K562 (cell line): ENCODE measurements around the gene SUSD3. TPM values are rescaled to one million over a fixed set of nuclear protein-coding genes. Genes with fewer than 3 reads are reported as not detected.

Experiments
- ATAC-seq: fragments of 200-7000 bp; cut with Tn5 transposase; 3 replicates; pipeline ENCODE4 v1.9.1; 2020; ENCODE audit warnings: moderate library complexity
- BruUV-seq: library from RNA; stranded (reverse); fragments of 400-500 nt; replicated peaks from 2 replicates; lab custom pipeline; 2021; lab: Mats Ljungman, UMichigan
- CTCF ChIA-PET: fragments of 300-600 bp; formaldehyde crosslinking; extraction: SDS; loops from one replicate; lab custom pipeline; 2021; ENCODE audit warnings: low intra/inter-chr PET ratio; lab: Yijun Ruan, JAX
- POLR2A ChIA-PET: fragments of 300-600, 350-650 bp; sonication (Branson Sonifier 250); formaldehyde crosslinking; extraction: SDS; loops from one replicate; lab custom pipeline; 2021; ENCODE audit warnings: antibody characterized with exemption, inconsistent platforms; lab: Yijun Ruan, JAX
- DNase-seq, 4 experiments: peaks; one replicate each; pipeline versions ENCODE4 v3.0.0 to v3.0.0-alpha.2; 2011 to 2018; ENCODE audit warnings: low spot score in 3 of 4, mixed read lengths in 3 of 4; ENCODE audit errors: extremely low read depth in 1 of 4
- FAIRE-seq: peaks from 2 replicates; lab custom pipeline; 2011; peaks lifted over from hg19 to GRCh38; lab: Jason Lieb, UNC
- H2AFZ ChIP-seq: 2 replicates; pipeline ENCODE4 v1.6.0; 2011; ENCODE audit warnings: low read depth, low read length, control low read depth, inconsistent platforms
- H3K27ac ChIP-seq: fragments of 200-600 bp; 3 replicates; pipeline ENCODE4 v1.8.0; 2011; ENCODE audit warnings: low read depth, mild to moderate bottlenecking, control low read depth, inconsistent platforms, low read length, moderate library complexity, mixed read lengths; ENCODE audit errors: extremely low read depth
- H3K27me3 ChIP-seq, 2 experiments: fragments of 300-600 bp in 1 of 2; 2 replicates in 1 of 2; 3 replicates in 1 of 2; pipeline versions ENCODE4 v1.6.0 to v1.8.0; 2011; ENCODE audit warnings: inconsistent platforms in 2 of 2, low read length in 2 of 2, mild to moderate bottlenecking in 1 of 2, mixed read lengths in 1 of 2, moderate library complexity in 1 of 2; ENCODE audit not compliant: control insufficient read depth in 2 of 2, insufficient read depth in 2 of 2
- H3K36me3 ChIP-seq: fragments of 300-600 bp; 3 replicates; pipeline ENCODE4 v1.8.0; 2011; ENCODE audit warnings: mild to moderate bottlenecking, low read length, inconsistent platforms; ENCODE audit not compliant: control insufficient read depth, insufficient read depth
- H3K4me1 ChIP-seq, 2 experiments: fragments of 200-600 bp in 1 of 2; replicated peaks in 1 of 2; 2 replicates in 1 of 2; 3 replicates in 1 of 2; pipeline versions ENCODE4 v1.5.1 to v1.8.0; 2011; ENCODE audit warnings: inconsistent platforms in 2 of 2, low read length in 2 of 2, mild to moderate bottlenecking in 1 of 2, mixed read lengths in 1 of 2, moderate library complexity in 1 of 2; ENCODE audit not compliant: control insufficient read depth in 2 of 2, insufficient read depth in 2 of 2
- H3K4me2 ChIP-seq: 2 replicates; pipeline ENCODE4 v1.6.1; 2011; ENCODE audit warnings: low read length, control low read depth, inconsistent platforms, mixed read lengths; ENCODE audit not compliant: insufficient read depth
- H3K4me3 ChIP-seq: fragments of 200-600 bp; sonication (generic), shearing (Covaris generic); 2 replicates; pipeline ENCODE4 v1.5.1; 2016; ENCODE audit warnings: control low read depth, inconsistent platforms
- H3K79me2 ChIP-seq: fragments of 200-600 bp; 3 replicates; pipeline ENCODE4 v1.8.0; 2011; ENCODE audit warnings: low read length, inconsistent platforms; ENCODE audit not compliant: control insufficient read depth, insufficient read depth
- H3K9ac ChIP-seq, 2 experiments: 2 replicates each; pipeline versions ENCODE4 v1.6.0 to v1.6.1; 2011; ENCODE audit warnings: low read depth in 2 of 2, low read length in 2 of 2, control low read depth in 1 of 2, inconsistent platforms in 1 of 2, mild to moderate bottlenecking in 1 of 2, mixed read lengths in 1 of 2; ENCODE audit not compliant: insufficient read depth in 1 of 2
- H3K9me1 ChIP-seq: one replicate; pipeline ENCODE4 v1.6.0; 2011; ENCODE audit warnings: inconsistent platforms, mild to moderate bottlenecking, low read length, moderate library complexity; ENCODE audit not compliant: control insufficient read depth, insufficient read depth
- H3K9me3 ChIP-seq: replicated peaks from 2 replicates; pipeline ENCODE4 v1.5.1; 2011; ENCODE audit warnings: low read depth, low read length, inconsistent platforms; ENCODE audit not compliant: control insufficient read depth, insufficient read depth
- H4K20me1 ChIP-seq: replicated peaks from 2 replicates; pipeline ENCODE4 v1.6.1; 2011; ENCODE audit warnings: low read length, inconsistent platforms, mixed read lengths; ENCODE audit not compliant: control insufficient read depth, insufficient read depth
- C11orf30 ChIP-seq: fragments of 450-650 bp; IDR thresholded peaks from 2 replicates; pipeline ENCODE4 v1.6.1; 2016; ENCODE audit warnings: low read depth, mild to moderate bottlenecking
- CREM ChIP-seq: IDR thresholded peaks from 2 replicates; pipeline ENCODE4 v1.6.1; 2014; ENCODE audit warnings: antibody characterized with exemption, low read depth
- CTBP1 ChIP-seq: fragments of 450-650 bp; IDR thresholded peaks from 2 replicates; pipeline ENCODE4 v1.6.1; 2016; ENCODE audit warnings: borderline replicate concordance
- E2F6 ChIP-seq, 2 experiments: IDR thresholded peaks; 2 replicates each; pipeline ENCODE4 v1.6.1; 2011; ENCODE audit warnings: borderline replicate concordance in 1 of 2, control low read depth in 1 of 2, low read depth in 1 of 2, low read length in 1 of 2, mild to moderate bottlenecking in 1 of 2, mixed read lengths in 1 of 2, moderate library complexity in 1 of 2; ENCODE audit not compliant: insufficient read depth in 1 of 2, insufficient read length in 1 of 2, poor library complexity in 1 of 2, severe bottlenecking in 1 of 2; ENCODE audit errors: extremely low read depth in 1 of 2
- EHMT2 ChIP-seq: fragments of 450-650 bp; IDR thresholded peaks from 2 replicates; pipeline ENCODE4 v1.6.1; 2018; ENCODE audit warnings: antibody characterized with exemption
- ESRRA ChIP-seq: fragments of 450-650 bp; IDR thresholded peaks from 2 replicates; pipeline ENCODE4 v1.6.1; 2014; ENCODE audit warnings: low read depth, mild to moderate bottlenecking, moderate library complexity, borderline replicate concordance
- HNRNPH1 ChIP-seq: fragments of 200-400 bp; formaldehyde crosslinking; optimal IDR thresholded peaks from 2 replicates; pipeline ENCODE3; 2017; ENCODE audit warnings: low read depth, mild to moderate bottlenecking, low read length, moderate library complexity
- HOMEZ ChIP-seq: fragments of 250-450 bp; sonication (Bioruptor Pico); IDR thresholded peaks from 2 replicates; pipeline ENCODE4 v1.4.0; 2020; ENCODE audit warnings: mild to moderate bottlenecking, moderate library complexity
- KDM1A ChIP-seq, 2 experiments: fragments of 450-650 bp; IDR thresholded peaks; 2 replicates each; pipeline ENCODE4 v1.6.1; 2016; ENCODE audit warnings: mild to moderate bottlenecking in 2 of 2
- MAFG ChIP-seq: fragments of 450-650 bp; conservative IDR thresholded peaks from 2 replicates; pipeline ENCODE4 v1.6.1; 2016; ENCODE audit warnings: missing genetic modification characterization, missing compliant biosample characterization
- MAFK ChIP-seq: IDR thresholded peaks from 2 replicates; pipeline ENCODE4 v1.6.1; 2011; ENCODE audit warnings: low read length, improper control_type of control experiment
- MEIS2 ChIP-seq: fragments of 450-650 bp; IDR thresholded peaks from 2 replicates; pipeline ENCODE4 v1.6.1; 2014; ENCODE audit warnings: mild to moderate bottlenecking; ENCODE audit not compliant: partially characterized antibody
- MTF1 ChIP-seq: fragments of 250-450 bp; sonication (Bioruptor Pico); IDR thresholded peaks from 2 replicates; pipeline ENCODE4 v1.9.0; 2021; ENCODE audit warnings: moderate library complexity, mild to moderate bottlenecking, inconsistent platforms, borderline replicate concordance
- PKNOX1 ChIP-seq: fragments of 450-650 bp; IDR thresholded peaks from 2 replicates; pipeline ENCODE4 v1.6.1; 2016
- SPI1 ChIP-seq: IDR thresholded peaks from 2 replicates; pipeline ENCODE4 v1.6.1; 2011; ENCODE audit warnings: low read depth, low read length, control low read depth, borderline replicate concordance
- TEAD4 ChIP-seq, 2 experiments: sonication (generic) in 1 of 2; formaldehyde crosslinking in 1 of 2; IDR thresholded peaks; 2 replicates each; pipeline versions ENCODE4 v1.6.1 to v1.8.0; 2012 to 2022; ENCODE audit warnings: borderline replicate concordance in 1 of 2, inconsistent platforms in 1 of 2, low read length in 1 of 2, mild to moderate bottlenecking in 1 of 2, missing genetic modification reagents in 1 of 2
- ZEB2 ChIP-seq: fragments of 450-650 bp; IDR thresholded peaks from 2 replicates; pipeline ENCODE4 v1.6.1; 2016
- WGBS: fragments of 100-300 bp; shearing (Covaris generic); methylation state at CpG from one replicate; pipeline ENCODE4 v1.1.6; 2016; ENCODE audit warnings: low coverage, mixed read lengths; ENCODE audit not compliant: insufficient coverage; ENCODE audit errors: missing lambda C conversion rate; 5-methylcytosine and 5-hydroxymethylcytosine counted together
- in situ Hi-C: fragments of 300-500 bp; cut with MboI; formaldehyde crosslinking; loops from 4 replicates; pipeline ENCODE4 v1.15.0; 2018; ENCODE audit warnings: inconsistent platforms, mixed read lengths
- intact Hi-C: fragments of 100-400 bp; cut with micrococcal nuclease; formaldehyde crosslinking; loops from 2 replicates; pipeline ENCODE4 v1.14.2; 2022
- polyA plus RNA-seq, 8 experiments: library from polyadenylated mRNA; depleted of rRNA in 4 of 8; stranded (reverse) in 5 of 8; unstranded in 3 of 8; fragments of >200 nt; fragmentation: Nextera tagmentation in 2 of 8; fragmentation: Illumina TruSeq in 1 of 8; extraction: Ambion mirVana in 2 of 8; extraction: Trizol in 1 of 8; gene quantifications; 2 replicates each; pipeline versions ENCODE4 v1.2.1 to v1.2.3, GENCODE V29; 2011 to 2014; ENCODE audit warnings: inconsistent platforms in 1 of 8, missing spikeins in 1 of 8
- total RNA-seq, 7 experiments: library from RNA; depleted of rRNA in 6 of 7; stranded (reverse); fragments of >200 nt in 6 of 7; fragmentation: Illumina TruSeq in 2 of 7; extraction: Trizol in 2 of 7; gene quantifications; 2 replicates each; pipeline versions ENCODE4 v1.2.1 to v1.2.3, GENCODE V29; 2011 to 2021; ENCODE audit warnings: low replicate concordance in 1 of 7

The SUSD3 gene
- total and polyA plus RNA-seq, 9 of the 15 experiments (the other 6 are each of a cell fraction or from before 2014, with no cell fraction given), result 1.3 to 21.7 (median 11.4) TPM

GRCh38 chr9:93041108-93041802 lies 17.2 kb upstream of the SUSD3 start (continued):
- TF ChIP-seq E2F6 (IDR thresholded peaks at IDR 0.05; ENCODE audit: borderline replicate concordance in 1 of 2, extremely low read depth in 1 of 2, insufficient read depth in 1 of 2, insufficient read length in 1 of 2, low read depth in 1 of 2, low read length in 1 of 2, poor library complexity in 1 of 2, severe bottlenecking in 1 of 2) (peak in 1 of 2 experiments; percentile 64), MTF1 (no peak), EHMT2 (peak; percentile 74; the same call in 1 of the 2 replicates)

GRCh38 chr9:93043122-93043521 lies 15.4 kb upstream of the SUSD3 start:
- H2AFZ ChIP-seq, result peak overlapping the region; percentile 47
- POLR2A ChIA-PET, result interaction anchor here (1.0 kb wide), 1 partner anchor 9 kb away, joined by 3 read pairs; no protein-coding TSS in a partner anchor
- peak; percentile 87 for TF ChIP-seq C11orf30
- no peak for TF ChIP-seq KDM1A (IDR thresholded peaks at IDR 0.05)
- peak; percentile 78 for TF ChIP-seq MAFG (tag)
- TF ChIP-seq ZEB2, result peak; percentile 39; the same call in 1 of the 2 replicates
- TF ChIP-seq ESRRA, result 0 out of 2 replicates have a peak, but pooled peaks have one; percentile 23
- peak; percentile 82; the same call in 1 of the 2 replicates for TF ChIP-seq CTBP1
- TF ChIP-seq PKNOX1, result peak; percentile 39; the same call in 1 of the 2 replicates
- TF ChIP-seq HOMEZ (CRISPR knock-in tag), result no peak
- TF ChIP-seq TEAD4 (IDR thresholded peaks at IDR 0.05; ENCODE audit: low read length), result peak; percentile 34; the same call in 1 of the 2 replicates
- TF ChIP-seq TEAD4 (CRISPR knock-in tag; IDR thresholded peaks at IDR 0.05; ENCODE audit: borderline replicate concordance), result no peak
- peak; percentile 98 for TF ChIP-seq SPI1
- TF ChIP-seq CREM, result peak; percentile 57; the same call in 1 of the 2 replicates
- TF ChIP-seq MAFK, result peak; percentile 82
- no peak for TF ChIP-seq HNRNPH1
- peak; percentile 39 for TF ChIP-seq MEIS2

More at GRCh38 chr9:93043122-93043521, 15.4 kb upstream of the SUSD3 start:
- CTCF ChIA-PET, result no interaction called here
- no peaks in the 10 kb centered on the region for H3K79me2 ChIP-seq
- no peaks in the 10 kb centered on the region for H3K36me3 ChIP-seq
- no peaks in the 10 kb centered on the region for H4K20me1 ChIP-seq
- BruUV-seq, result no TSS peak
- no peaks in the 10 kb centered on the region for H3K9me1 ChIP-seq
- no peak overlapping the region for H3K9ac ChIP-seq
- intact Hi-C loops (no loop called here), in situ Hi-C loops (no loop called here)
- DNase-seq (no peak), ATAC-seq (peak; percentile 29; the same call in 1 of the 3 replicates), FAIRE-seq (no peak)
- peaks cover 7 to 8% of the 10 kb centered on the region in 2 experiments; a peak in 3 of 5 replicates for H3K4me1 ChIP-seq
- 8% methylated on average over 5 of the region's 6 CpGs for WGBS
- no peak overlapping the region for H3K4me2 ChIP-seq
- H3K27ac ChIP-seq, result no peak overlapping the region
- H3K4me3 ChIP-seq, result no peak overlapping the region
- H3K27me3 ChIP-seq, result peaks cover 11 to 15% of the 10 kb centered on the region in 2 experiments; a peak in 4 of 5 replicates
- H3K9me3 ChIP-seq, result no peaks in the 10 kb centered on the region; the same call in 1 of the 2 replicates
